OCI-LY7 (cell line): ENCODE measurements around the gene DCPS.

Source experiments
- EZH2phosphoT487 ChIP-seq: fragments of 200-600 bp; sonication (generic); IDR thresholded peaks from 2 replicates; pipeline ENCODE4 v1.6.1; 2018; ENCODE audit warnings: low read depth, borderline replicate concordance, mild to moderate bottlenecking, mixed run types, antibody characterized with exemption, low read length, moderate library complexity, mixed read lengths
- TF ChIP-seq, protein P1 (sequence below): fragments of 200-600 bp; sonication (generic); conservative IDR thresholded peaks from 2 replicates; pipeline ENCODE4 v1.5.1; 2014; ENCODE audit warnings: mild to moderate bottlenecking, antibody characterized with exemption, low read length, moderate library complexity, mixed read lengths

DNA sequence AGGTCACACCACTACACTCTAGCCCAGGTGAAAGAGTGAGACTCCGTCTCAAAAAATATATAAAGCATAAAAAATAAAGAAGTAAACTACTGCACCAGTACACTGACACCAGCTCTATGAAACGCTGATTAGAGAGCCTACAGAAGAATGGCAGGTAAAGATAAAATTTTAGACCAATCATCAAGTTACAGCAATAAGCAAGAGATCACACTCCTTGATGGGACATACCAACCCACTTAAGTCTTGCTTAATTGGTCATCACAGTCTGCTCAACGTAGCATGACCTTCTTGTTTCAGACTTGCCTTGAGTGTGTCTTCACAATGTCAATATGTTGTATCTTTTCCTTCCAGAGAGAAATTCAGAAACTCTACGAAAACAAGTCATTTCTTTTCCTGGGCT lies 47.6 kb upstream of the DCPS start:
- TF ChIP-seq, protein P1, sequence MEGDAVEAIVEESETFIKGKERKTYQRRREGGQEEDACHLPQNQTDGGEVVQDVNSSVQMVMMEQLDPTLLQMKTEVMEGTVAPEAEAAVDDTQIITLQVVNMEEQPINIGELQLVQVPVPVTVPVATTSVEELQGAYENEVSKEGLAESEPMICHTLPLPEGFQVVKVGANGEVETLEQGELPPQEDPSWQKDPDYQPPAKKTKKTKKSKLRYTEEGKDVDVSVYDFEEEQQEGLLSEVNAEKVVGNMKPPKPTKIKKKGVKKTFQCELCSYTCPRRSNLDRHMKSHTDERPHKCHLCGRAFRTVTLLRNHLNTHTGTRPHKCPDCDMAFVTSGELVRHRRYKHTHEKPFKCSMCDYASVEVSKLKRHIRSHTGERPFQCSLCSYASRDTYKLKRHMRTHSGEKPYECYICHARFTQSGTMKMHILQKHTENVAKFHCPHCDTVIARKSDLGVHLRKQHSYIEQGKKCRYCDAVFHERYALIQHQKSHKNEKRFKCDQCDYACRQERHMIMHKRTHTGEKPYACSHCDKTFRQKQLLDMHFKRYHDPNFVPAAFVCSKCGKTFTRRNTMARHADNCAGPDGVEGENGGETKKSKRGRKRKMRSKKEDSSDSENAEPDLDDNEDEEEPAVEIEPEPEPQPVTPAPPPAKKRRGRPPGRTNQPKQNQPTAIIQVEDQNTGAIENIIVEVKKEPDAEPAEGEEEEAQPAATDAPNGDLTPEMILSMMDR = no peak
- no peak for TF ChIP-seq EZH2phosphoT487
